ENCODE results near the gene ZNF548. TPM values are rescaled to one million over a fixed set of nuclear protein-coding genes. Genes with fewer than 3 reads are reported as not detected.

Gene ZNF548
- total RNA-seq, 2 experiments from 2014 or later: 68.3 to 70.4 TPM

GRCh38 chr19:57357406-57357805, 32.2 kb upstream of the ZNF548 start:
- H3K4me3 ChIP-seq (ENCODE audit: low read length): no peak overlapping the region
- Mint-ChIP-seq H3K9me3 (peaks cover 16% of the 10 kb centered on the region), H3K27ac (no peak overlapping the region), H3K4me1 (ENCODE audit: low read depth) (peaks cover 13% of the 10 kb centered on the region), H3K36me3 (ENCODE audit: low read depth) (peaks cover 76% of the 10 kb centered on the region), H3K4me3 (no peak overlapping the region), H3K27me3 (no peaks in the 10 kb centered on the region)
- POLR2A ChIA-PET: no interaction called here
- TF ChIP-seq CTCF (IDR thresholded peaks at IDR 0.05): no peak
- H3K36me3 ChIP-seq (ENCODE audit: insufficient read depth, low read length): peaks cover 54% of the 10 kb centered on the region
- ATAC-seq (ENCODE audit: poor library complexity): no peak
- DNase-seq: no peak
- no peak overlapping the region for H3K27ac ChIP-seq (ENCODE audit: low read depth in 1 of 2, low read length in 2 of 2)
- H3K9me3 ChIP-seq (ENCODE audit: control insufficient read depth in 1 of 2, insufficient read depth in 1 of 2, low read length in 2 of 2): peaks cover 47 to 62% of the 10 kb centered on the region in 2 experiments
- intact Hi-C loops (cut with DNase I, micrococcal nuclease): loop anchor here in 1 of 2 experiments (10.0 kb wide), 1 partner anchor 763 kb away; the partner anchor contains the start of gene ZNF71
- H3K4me1 ChIP-seq (ENCODE audit: insufficient read depth, low read length): peaks cover 2% of the 10 kb centered on the region
- no peaks in the 10 kb centered on the region for H3K27me3 ChIP-seq (ENCODE audit: control insufficient read depth in 1 of 2, insufficient read depth in 2 of 2, low read length in 2 of 2)
- CTCF ChIA-PET: no interaction called here

GRCh38 chr19:57359300-57359699, 30.4 kb upstream of the ZNF548 start:
- Mint-ChIP-seq H3K9me3 (peaks cover 15% of the 10 kb centered on the region), H3K27ac (no peak overlapping the region), H3K4me1 (ENCODE audit: low read depth) (peaks cover 19% of the 10 kb centered on the region), H3K36me3 (ENCODE audit: low read depth) (peaks cover 76% of the 10 kb centered on the region), H3K4me3 (no peak overlapping the region), H3K27me3 (peaks cover 3% of the 10 kb centered on the region)
- no peak for DNase-seq
- ATAC-seq (ENCODE audit: poor library complexity): no peak
- CTCF ChIA-PET: no interaction called here
- Histone ChIP-seq H3K4me1 (ENCODE audit: insufficient read depth, low read length) (peaks cover 13% of the 10 kb centered on the region), H3K9me3 (ENCODE audit: control insufficient read depth in 1 of 2, insufficient read depth in 1 of 2, low read length in 2 of 2) (peaks cover 42 to 50% of the 10 kb centered on the region in 2 experiments), H3K4me3 (ENCODE audit: low read length) (no peak overlapping the region), H3K27me3 (ENCODE audit: control insufficient read depth in 1 of 2, insufficient read depth in 2 of 2, low read length in 2 of 2) (no peaks in the 10 kb centered on the region), H3K36me3 (ENCODE audit: insufficient read depth, low read length) (peaks cover 35% of the 10 kb centered on the region), H3K27ac (ENCODE audit: low read depth in 1 of 2, low read length in 2 of 2) (no peak overlapping the region)
- no peak for TF ChIP-seq CTCF (IDR thresholded peaks at IDR 0.05)
- POLR2A ChIA-PET: no interaction called here
- intact Hi-C loops (cut with DNase I, micrococcal nuclease): loop anchor here in 1 of 2 experiments (10.0 kb wide), 1 partner anchor 764 kb away; the partner anchor contains the start of gene ZNF71

GRCh38 chr19:57362419-57362818, 27.2 kb upstream of the ZNF548 start:
- Mint-ChIP-seq H3K27me3 (peaks cover 3% of the 10 kb centered on the region), H3K36me3 (ENCODE audit: low read depth) (peaks cover 64% of the 10 kb centered on the region), H3K4me1 (ENCODE audit: low read depth) (peaks cover 19% of the 10 kb centered on the region), H3K27ac (peak overlapping the region; percentile 94), H3K4me3 (no peak overlapping the region), H3K9me3 (peaks cover 13% of the 10 kb centered on the region)
- peak overlapping the region in 1 of 2 donors; percentile 89 for H3K27ac ChIP-seq (ENCODE audit: low read depth in 1 of 2, low read length in 2 of 2)
- peak overlapping the region; percentile 69 for H3K4me3 ChIP-seq (ENCODE audit: low read length)
- ChIA-PET POLR2A (interaction anchor here (1.0 to 2.2 kb wide), 3 partner anchors 12 to 1000 kb away, joined by 3 to 20 read pairs (median 12); partner anchors contain the start of genes ZNF304, ZNF497 and ZNF548), CTCF (no interaction called here)
- peaks cover 28 to 48% of the 10 kb centered on the region in 2 experiments for H3K9me3 ChIP-seq (ENCODE audit: control insufficient read depth in 1 of 2, insufficient read depth in 1 of 2, low read length in 2 of 2)
- DNase-seq (no peak), ATAC-seq (ENCODE audit: poor library complexity) (no peak)
- H3K4me1 ChIP-seq (ENCODE audit: insufficient read depth, low read length): peaks cover 15% of the 10 kb centered on the region
- H3K27me3 ChIP-seq (ENCODE audit: control insufficient read depth in 1 of 2, insufficient read depth in 2 of 2, low read length in 2 of 2): no peaks in the 10 kb centered on the region
- H3K36me3 ChIP-seq (ENCODE audit: insufficient read depth, low read length): peaks cover 4% of the 10 kb centered on the region
- TF ChIP-seq CTCF (IDR thresholded peaks at IDR 0.05): no peak
- intact Hi-C loops (cut with DNase I, micrococcal nuclease): loop anchor here in 1 of 2 experiments (2.0 to 5.0 kb wide), 3 partner anchors 40 to 82 kb away; partner anchors contain the start of genes ZNF460, ZNF543 and ZNF749
